GM21737 (cell line): Measurements from ENCODE around the gene TMED7.
"Not testable (repeated sequence)": the region's sequence is repeated elsewhere in the genome, so short reads cannot be mapped to it uniquely, and the experiment has no call there.

Experiments used
- ATAC-seq: cut with Tn5 transposase; IDR thresholded peaks from one replicate; pipeline ENCODE4 v1.9.1; 2021; ENCODE audit warnings: mild to moderate bottlenecking, moderate library complexity; ENCODE audit not compliant: unreplicated experiment

Gene TMED7

DNA sequence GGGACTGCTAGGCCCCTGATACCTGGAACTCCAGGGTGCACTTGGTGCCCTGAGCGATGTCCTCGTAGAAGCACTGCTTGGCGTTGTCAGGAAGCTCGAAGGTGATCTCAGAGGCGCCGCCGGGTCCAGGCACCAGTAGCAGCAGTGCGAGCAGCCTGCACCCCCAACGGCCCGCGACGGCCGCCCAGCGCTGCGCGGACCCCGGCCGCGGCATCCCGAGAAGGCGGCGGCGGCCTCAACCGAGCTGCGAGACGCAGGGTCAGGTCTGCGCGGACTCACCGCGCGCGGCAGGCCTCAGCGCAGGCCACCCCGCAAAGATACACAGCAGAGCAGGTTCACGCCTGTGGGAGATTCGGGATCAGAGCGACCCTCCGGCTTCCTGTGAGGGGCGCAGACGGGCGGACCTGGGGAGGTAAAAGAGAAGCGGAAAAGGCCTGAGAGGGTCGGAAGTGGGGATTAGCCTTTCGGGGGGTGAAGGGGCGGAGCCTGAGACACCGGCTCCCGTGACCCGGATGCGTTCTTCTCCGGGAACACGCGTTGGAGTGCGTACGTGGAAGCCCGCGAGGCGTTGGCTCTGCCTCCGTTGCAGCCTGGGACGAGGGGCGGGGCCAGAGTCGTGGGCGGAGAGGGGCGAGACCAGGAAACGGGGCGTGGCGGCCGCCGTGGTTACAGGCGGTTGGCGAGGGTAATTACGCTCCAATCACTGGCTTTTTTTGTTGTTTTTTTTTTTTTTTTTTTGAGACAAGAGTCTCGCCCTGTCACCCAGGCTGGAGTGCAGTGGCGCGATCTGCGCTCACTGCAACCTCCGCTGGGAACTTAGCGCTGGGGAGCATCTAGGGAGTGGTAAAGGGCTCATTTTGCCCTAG, at the start of gene TMED7:
Gene TMED7 (minus strand): TSS at position 458 of the 866 bp plus-strand sequence. CDS start 244 bp downstream, at position 214.
- ATAC-seq: peak; percentile 95

DNA sequence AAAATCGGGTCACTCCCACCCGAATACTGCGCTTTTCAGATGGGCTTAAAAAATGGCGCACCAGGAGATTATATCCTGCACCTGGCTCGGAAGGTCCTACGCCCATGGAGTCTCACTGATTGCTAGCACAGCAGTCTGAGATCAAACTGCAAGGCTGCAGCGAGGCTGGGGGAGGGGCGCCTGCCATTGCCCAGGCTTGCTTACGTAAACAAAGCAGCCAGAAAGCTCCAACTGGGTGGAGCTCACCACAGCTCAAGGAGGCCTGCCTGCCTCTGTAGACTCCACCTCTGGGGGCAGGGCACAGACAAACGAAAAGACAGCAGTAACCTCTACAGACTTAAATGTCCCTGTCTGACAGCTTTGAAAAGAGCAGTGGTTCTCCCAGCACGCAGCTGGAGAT, 48.9 kb upstream of the TMED7 start:
- not testable (repeated sequence) for ATAC-seq

DNA sequence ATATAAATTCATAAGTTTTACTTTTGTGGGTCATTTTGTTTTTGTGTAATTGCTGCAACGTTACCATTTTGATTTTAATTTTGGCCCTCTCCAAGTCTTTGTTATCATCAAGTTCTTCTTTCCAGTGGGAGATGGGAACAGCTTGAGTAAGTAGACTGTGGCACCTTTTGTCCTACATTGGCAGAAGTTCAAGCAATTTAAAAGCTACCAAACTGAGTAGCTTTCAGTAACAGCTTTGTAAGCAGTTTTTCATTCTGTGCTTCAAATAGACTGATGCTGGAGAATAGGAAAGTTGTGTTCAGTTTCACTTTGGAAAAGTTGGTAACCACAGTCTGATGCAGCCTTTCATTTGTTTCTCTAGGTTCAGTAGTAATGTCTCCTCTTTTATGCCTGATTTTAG, 47.8 kb upstream of the TMED7 start:
- ATAC-seq: no peak

DNA sequence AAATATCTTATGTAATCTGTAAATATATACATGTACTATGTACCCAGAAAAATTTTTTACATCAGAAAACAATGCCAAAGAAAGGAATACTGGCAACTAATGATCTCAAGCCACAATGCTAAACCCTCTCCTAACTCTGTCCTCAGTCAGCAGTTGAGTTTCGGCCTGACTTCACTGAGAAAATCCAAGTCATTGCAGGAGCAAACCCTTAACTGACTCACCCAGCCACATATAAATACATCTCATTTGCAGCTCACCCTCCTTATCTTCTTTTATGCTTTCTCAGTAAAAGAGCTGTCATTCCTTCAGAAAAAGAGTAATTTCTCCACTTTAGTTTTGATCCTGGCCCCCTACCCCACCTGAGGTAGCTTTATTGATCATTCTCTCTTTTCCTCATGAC, 46.1 kb upstream of the TMED7 start:
- no peak for ATAC-seq

DNA sequence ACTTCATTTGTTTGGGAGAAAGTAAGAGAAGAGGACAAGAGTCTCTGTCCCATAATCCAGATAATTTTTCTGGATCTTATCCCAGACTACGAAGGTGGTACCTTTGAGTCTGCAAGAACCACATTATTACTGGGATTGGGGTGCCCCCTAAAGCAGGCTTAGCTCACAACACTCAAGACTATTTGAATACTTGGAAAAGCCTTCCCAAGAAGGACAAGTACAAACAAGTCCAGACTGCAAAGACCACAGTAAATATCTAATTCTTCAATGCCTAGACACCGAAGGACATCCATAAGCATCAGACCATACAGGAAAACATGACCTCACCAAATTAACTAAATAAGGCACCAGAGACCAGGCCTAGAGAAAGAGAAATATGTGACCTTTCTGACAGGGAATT, 40.2 kb upstream of the TMED7 start:
- ATAC-seq: no peak

DNA sequence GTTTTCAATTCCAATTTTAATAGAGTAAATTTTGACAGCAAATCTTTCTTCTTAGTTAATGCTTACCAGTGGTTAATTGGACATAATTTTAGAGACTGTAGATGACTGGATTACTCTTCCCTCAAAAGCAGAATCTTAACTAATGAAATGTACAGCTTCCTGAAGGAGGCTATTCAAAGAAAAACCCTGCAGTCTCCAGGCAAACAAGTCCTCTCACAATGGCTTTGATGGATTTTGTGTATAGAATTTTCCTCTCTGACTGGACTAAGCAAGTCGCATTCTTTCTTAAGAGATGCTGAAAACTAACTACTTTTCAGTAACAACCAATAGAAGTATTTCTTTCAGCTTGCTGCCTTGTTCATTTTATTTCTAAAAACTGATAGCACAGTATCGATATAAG, 35.7 kb upstream of the TMED7 start:
- ATAC-seq: no peak

DNA sequence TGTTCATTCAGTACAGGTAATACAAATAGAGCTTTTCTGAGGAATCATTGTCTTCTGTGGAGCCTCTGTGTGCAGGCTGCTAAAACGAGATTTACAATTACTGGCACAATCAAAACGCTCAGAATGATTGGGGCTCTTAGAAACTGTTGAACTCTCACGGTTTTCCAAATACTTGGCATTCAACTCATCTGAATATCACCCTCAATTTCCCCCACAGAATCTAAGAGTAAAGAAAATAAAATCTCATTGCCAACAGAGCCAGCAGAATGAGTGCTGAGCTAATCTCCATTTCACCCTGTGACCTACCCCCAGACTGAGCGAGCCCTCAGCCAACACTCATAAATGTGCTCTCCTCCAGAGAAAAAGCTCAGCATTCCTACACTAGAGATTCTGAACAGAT, 35.3 kb upstream of the TMED7 start:
- no peak for ATAC-seq

DNA sequence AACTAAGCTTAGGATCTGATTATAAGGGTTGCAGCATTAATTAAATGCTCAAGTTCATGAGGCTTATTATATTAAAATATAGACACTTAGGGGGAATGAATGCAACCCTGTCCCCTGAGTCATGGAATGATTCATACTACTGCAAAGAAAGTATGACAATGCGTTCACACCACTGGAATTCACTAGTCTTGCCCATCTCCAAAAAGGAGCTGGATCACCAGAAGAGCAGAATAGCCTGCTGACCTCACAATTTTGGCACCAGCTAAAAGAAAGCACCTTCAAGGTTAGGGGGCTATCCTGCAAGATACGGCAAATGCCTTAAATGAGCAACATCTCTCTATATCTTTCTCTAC, 32.0 kb upstream of the TMED7 start:
- ATAC-seq: no peak

DNA sequence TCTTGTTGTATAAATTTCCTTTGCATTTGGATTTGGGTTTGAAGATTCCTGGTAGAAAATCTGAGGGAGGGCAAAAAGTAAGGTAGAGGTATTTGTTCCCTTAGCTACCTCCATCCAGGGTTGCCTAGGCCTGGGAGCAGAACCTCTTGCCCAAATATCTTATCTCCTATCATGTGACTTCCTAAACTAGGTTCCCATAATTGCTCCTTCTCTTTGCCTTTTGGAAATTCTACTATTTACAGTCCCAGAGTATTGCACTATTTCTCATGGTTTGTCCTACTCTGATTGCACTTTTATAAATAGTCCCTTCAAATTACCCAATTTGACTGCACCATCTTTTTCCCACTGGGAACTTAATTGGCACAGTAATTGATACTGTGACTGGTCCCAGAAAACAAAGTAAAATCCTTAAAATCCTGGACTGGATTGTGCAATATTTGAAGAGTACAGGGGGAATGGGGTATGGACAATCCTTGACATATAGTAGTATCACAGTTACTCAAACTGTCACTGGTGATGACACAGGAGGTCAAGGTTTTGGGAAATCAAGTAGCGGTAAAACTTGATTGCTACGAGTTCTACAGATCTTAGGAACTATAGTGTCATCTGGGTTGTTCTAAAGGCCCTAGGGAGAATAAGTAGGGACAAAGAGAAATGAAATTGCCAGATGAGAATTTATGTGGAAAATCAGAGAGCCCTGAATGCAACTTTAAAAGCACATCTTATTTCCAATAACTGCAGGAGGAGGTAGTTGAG, 31.5 kb upstream of the TMED7 start:
- no peak for ATAC-seq

DNA sequence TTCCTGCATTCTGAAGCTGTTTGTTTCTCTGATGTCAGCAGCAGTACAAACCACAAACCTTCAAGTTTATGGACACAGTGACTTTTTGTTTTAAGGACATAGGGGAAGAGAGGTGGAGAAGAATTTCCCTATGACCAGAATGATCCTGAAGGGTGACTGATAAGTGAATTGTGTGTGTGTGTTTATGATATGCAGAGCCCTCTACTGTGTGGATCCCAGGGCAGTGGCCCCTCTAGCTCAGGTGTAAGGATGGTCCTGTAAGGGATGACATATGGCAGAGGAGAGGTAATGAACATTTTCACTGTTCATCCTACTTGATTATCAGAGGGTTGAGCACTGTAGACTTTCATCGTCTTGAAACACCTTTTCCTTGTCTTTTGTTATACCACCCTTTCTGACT, 30.6 kb upstream of the TMED7 start:
- ATAC-seq: no peak

DNA sequence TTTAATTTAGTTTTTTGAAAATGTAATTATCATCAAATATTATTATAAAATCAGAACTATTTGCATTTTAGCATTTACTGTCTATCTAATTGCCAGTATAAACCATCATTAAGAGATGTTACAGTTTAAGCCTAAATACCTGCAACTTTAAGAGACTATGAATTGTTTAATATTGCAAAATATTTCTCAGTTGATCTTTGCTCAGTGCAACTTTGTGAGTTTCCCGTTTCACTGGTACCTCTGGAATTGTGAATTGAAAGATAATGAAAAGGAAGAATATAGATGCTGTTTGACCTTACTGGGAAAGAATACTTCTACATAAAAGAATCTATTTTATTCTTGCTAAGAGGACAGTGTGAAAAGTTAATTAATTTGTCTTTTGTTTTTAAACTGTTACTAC, 30.2 kb upstream of the TMED7 start:
- no peak for ATAC-seq

DNA sequence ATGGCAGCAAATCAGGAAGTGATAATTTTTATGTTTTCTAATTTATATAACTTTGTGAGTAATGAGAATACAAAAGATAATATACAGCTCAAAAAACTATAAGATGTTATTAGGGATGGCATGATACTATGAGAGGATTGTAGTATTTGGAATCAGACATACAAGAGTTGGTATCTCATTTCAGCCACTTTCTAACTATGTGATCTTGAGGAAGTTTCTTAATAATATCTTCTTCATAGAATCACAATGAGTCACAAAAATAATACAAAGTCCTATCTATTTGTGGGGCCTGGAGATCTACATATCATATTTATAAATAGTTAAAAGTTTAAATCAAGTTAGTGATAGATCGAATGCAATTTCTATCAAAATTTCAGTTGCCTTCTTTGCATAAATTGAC, 23.7 kb upstream of the TMED7 start:
- no peak for ATAC-seq

DNA sequence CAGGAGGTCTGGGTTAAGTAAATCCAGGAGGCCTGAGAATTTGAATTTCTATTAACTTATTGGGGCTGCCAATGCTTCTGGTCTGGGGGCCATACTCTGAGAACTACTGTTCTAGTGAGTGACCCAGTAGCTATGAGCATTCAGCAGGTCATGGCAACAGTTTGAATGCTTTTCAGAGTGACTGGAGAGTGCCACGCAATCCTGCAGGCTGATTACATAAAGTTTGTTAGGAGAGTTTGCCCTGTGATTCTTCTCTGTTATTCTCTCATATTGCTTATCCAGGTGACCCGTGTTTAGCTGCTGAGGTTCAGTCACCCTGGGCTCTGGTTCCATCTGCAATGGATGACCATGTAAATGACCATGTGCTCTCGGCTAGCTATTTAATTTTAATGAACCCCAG, 22.2 kb upstream of the TMED7 start:
- ATAC-seq: no peak

DNA sequence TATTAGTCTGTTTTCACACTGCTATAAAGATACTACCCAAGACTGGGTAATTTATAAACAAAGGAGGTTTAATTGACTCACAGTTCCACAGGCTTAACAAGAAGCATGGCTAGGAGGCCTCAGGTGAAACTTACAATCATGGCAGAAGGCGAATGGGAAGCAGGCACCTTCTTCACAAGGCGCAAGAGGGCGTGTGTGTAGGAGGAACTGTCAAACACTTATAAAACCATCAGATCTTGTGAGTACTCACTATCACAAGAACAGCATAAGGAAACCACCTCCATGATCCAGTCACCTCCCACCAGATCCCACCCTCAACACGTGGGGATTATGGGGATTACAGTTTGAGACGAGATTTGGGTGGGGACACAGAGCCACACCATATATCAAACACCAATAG, 19.6 kb upstream of the TMED7 start:
- not testable (repeated sequence) for ATAC-seq

DNA sequence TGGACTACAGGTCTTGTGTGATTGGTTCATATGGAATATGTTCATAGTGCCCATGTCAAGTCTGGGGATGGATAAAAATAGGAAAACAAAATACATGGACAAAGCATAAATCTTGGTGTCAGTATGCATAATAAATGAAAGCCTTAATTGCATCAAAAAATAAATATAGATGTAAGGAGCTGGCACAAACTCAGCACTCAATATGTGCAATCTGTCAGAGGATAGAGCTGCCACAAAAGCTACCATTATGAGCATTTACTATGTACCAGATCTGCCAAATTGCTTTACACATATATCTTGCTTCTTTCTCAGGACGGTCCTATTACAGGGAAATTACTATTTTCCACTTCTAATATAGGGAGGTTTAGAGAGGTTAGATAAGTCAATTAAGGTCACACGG, 18.2 kb upstream of the TMED7 start:
- no peak for ATAC-seq

DNA sequence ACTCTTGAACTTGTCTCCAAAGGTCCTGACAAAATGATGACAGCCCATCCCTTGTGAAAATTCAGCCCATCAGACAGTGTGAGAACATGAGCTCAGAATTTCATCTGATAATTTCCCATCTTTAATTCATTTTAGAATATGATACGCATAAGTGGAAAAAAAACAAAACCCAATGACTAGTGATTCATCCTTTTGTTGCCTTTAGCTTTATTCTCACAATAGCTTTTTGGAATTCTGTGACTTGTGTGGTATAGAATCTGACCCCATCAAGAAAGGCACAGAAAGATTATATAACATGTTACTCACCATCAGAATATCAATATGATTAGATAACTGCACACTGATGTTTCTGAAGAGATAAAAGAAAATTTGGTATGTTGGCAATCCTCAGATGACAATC, 16.1 kb upstream of the TMED7 start:
- no peak for ATAC-seq

DNA sequence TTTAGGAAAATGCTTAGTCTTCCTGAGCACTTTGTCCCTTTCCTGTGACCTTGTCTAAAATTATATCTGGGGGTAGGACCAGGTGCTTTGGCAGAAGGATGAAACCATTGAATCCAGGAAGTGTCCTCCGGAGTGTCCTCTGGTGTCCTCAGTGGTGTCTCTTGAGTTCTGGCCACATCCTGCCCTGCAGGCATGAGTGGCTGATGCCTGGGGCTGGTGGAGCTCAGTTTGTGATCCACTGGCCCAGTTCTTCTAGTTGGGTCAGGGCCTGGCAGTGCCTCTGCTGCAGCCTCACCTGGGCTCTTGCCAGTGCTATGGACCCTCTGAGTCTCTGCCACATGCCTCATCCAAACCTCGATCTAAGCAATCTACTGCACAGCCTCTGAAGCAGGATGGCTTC, 14.4 kb upstream of the TMED7 start:
- ATAC-seq: no peak

DNA sequence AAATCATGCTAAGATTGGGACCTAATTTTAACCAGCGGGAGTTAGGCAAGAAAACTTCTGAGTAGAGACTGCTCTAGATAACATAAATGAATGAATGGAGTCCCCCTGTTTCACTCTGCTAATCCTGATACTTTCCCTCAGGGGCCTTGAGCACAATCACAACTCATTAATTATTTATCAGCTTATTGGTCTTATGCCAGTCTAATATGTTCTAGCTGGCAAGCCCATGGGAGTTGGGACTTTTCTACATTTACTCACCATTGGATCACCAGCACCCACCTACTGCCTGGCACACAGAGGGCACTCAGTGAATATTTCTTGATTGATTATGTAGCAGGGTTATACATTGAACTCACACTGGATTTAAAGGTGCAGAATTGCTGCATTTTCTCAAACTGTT, 13.5 kb upstream of the TMED7 start:
- no peak for ATAC-seq

DNA sequence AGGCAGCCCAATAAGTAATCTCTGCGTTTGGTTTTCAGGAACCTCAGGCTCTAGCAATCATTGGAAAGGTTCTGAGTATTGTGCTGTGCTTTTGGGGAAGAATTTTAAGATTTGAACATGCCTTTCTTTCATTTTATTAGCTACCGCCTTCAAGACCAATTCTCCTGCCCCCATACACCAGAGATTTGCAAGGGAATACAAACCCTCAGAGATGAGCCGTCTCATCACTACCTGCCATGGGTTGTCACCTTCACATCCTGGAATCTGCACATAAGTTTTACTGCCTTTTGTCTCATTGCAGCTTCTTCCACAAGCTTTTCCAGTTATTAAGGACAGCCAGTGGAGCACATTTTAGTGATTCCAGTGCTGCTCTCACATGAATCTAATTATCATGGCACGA, 11.7 kb upstream of the TMED7 start:
- ATAC-seq: no peak

DNA sequence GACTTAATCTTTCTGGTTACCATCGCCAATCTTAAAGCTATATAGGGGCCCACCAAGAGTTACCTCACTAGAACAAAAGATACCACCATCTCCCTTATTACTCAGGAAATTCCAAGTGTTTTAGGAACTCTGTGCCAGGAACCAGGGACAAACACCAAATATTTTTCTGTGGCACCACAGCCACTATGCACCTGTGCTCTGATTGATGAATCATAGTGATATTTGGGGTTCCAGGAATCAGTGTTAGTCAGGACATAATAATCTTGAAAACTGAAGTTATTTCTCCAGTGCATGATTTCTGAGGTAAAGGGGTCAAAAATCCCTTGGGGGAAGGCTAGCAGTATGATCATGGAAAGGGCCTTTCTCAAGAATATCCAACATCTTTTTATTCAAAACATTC, 10.2 kb upstream of the TMED7 start:
- no peak for ATAC-seq

DNA sequence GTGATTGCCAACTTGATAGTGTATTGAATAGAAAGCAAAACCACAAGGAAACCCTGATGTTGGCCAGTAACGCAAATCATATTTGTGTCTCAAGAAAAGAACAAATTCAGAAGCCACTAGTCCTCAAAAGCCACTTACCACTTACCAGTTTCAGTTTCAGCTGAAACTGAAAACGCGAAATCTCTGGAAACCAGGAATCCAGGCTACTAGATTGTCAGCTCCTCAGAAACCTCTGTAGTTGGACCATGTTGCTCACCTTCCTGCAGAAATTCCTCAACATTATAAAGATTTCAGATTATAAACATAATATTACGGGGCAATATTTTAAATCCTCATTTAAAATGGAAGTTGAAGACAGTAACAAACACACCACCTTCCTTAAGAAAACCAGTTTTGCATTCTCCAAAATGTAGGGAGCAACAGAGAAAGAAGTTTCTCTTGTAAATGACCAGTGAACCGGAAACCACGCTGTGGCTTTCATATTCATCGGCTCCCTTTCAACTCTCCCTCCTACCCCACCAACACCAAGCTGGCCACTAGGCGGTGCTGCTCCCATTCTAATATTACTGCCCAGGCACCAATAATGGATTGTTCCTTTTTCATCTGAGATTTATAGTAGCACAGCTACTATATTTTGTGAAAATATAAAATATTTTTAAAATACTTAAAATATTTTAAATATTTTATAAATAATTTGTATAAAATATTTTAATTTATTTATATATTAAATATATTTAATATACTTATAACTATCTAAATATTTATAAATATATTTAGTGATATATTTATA, 8.7 kb upstream of the TMED7 start:
- ATAC-seq: peak; percentile 54

DNA sequence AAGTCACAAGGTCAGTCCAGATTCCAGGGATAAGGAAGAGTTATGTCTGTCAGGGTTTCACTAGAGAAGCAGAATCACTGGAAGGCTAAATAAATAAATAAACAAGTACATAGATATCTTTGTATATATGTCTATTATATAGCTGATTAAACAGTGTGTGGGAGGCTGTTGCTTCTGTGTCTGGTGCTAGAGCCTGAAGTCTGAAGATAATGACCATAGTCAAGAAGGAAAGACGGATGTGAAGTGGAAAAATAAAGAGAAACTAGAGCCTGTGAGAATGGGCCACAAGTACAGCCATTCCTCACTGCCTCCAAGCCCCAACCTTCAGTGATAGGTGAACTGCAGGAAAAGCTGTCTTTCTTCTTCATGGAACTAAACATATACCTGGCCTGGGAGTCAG, 4.1 kb upstream of the TMED7 start:
- no peak for ATAC-seq
